KMS-11 (cell line): ENCODE results near the gene NOL12.
A peak's percentile ranks its signal among the peaks of the same experiment; 100 is the strongest.

Experiments used
- H2AFZ ChIP-seq: fragments of 200-600 bp; sonication (generic); 2 replicates; pipeline ENCODE4 v1.6.1; 2016; ENCODE audit warnings: antibody characterized with exemption, mixed run types, low read depth
- H3K27ac ChIP-seq: fragments of 200-600 bp; sonication (generic); 2 replicates; pipeline ENCODE4 v1.6.1; 2016; ENCODE audit warnings: mild to moderate bottlenecking, mixed run types
- H3K27me3 ChIP-seq: fragments of 200-600 bp; sonication (generic); 2 replicates; pipeline ENCODE4 v1.6.1; 2017; ENCODE audit warnings: mild to moderate bottlenecking, low read depth, mixed run types, moderate library complexity; ENCODE audit not compliant: insufficient read depth
- H3K36me3 ChIP-seq: fragments of 200-600 bp; sonication (generic); 2 replicates; pipeline ENCODE4 v1.6.1; 2017; ENCODE audit warnings: mild to moderate bottlenecking, mixed run types; ENCODE audit not compliant: insufficient read depth
- H3K4me1 ChIP-seq: fragments of 200-600 bp; sonication (generic); 2 replicates; pipeline ENCODE4 v1.6.1; 2016; ENCODE audit warnings: mild to moderate bottlenecking, low read depth, mixed run types; ENCODE audit not compliant: poor library complexity, severe bottlenecking
- H3K4me2 ChIP-seq: fragments of 200-600 bp; sonication (generic); 2 replicates; pipeline ENCODE4 v1.7.0; 2016; ENCODE audit warnings: mild to moderate bottlenecking, mixed run types
- H3K4me3 ChIP-seq: fragments of 200-600 bp; sonication (generic); IDR thresholded peaks from 2 replicates; pipeline ENCODE4 v1.6.1; 2017; ENCODE audit warnings: low read depth, low read length, mixed read lengths; ENCODE audit not compliant: insufficient read depth
- H3K79me2 ChIP-seq: fragments of 200-600 bp; sonication (generic); 2 replicates; pipeline ENCODE4 v1.6.1; 2016; ENCODE audit warnings: low read depth, mixed run types; ENCODE audit not compliant: insufficient read depth
- H3K9ac ChIP-seq: fragments of 200-600 bp; sonication (generic); 2 replicates; pipeline ENCODE4 v1.6.1; 2016; ENCODE audit warnings: mild to moderate bottlenecking, mixed run types
- H4K20me1 ChIP-seq: fragments of 200-600 bp; sonication (generic); 2 replicates; pipeline ENCODE4 v1.6.1; 2016; ENCODE audit warnings: mild to moderate bottlenecking, mixed run types; ENCODE audit not compliant: insufficient read depth
- TF ChIP-seq, protein P1 (sequence below): fragments of 200-600 bp; sonication (generic); conservative IDR thresholded peaks from 2 replicates; pipeline ENCODE4 v1.6.1; 2017; ENCODE audit warnings: low read depth, mild to moderate bottlenecking, antibody characterized with exemption, low read length, moderate library complexity, mixed read lengths

The NOL12 gene

GRCh38 chr22:37725551-37726240 is 39.6 kb downstream of the NOL12 start:
- H3K4me2 ChIP-seq = no peak overlapping the region
- H3K4me3 ChIP-seq = no peak overlapping the region

DNA sequence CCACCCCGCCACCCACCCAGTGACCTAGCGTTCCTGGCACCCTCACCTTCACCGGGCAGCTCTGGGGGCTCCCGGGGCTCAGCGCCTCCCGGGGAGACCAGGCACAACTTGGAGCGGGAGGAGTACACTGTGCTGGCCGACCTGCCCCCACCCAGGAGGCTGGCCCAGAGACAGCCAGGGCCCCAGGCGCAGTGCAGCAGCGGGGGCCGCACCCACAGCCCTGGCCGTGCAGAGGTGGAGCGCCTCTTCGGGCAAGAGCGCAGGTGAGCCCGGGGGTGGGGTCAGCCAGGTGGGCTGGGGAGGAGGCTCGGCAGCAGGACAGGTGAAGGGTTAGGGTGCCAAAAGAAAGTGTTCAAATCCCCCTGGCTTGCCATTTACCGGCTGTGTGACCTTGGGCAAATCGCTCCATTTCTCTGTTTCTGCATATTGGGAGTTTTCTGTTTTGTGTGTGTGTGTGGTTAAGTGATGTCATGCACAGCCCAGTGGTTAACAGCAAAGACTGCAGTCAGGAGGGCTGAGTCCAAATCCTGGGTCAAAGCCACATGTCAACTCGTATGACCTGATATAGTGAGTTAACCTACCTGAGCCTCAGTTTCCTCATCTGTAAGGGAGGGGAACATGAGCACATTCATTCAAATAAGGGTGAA is 40.2 kb downstream of the NOL12 start:
- H3K9ac ChIP-seq = no peak overlapping the region
- H3K4me1 ChIP-seq = peaks cover 33% of the 10 kb centered on the region
- no peaks in the 10 kb centered on the region for H4K20me1 ChIP-seq
- no peak overlapping the region for H3K27ac ChIP-seq
- H3K4me2 ChIP-seq = no peak overlapping the region
- TF ChIP-seq, protein P1, sequence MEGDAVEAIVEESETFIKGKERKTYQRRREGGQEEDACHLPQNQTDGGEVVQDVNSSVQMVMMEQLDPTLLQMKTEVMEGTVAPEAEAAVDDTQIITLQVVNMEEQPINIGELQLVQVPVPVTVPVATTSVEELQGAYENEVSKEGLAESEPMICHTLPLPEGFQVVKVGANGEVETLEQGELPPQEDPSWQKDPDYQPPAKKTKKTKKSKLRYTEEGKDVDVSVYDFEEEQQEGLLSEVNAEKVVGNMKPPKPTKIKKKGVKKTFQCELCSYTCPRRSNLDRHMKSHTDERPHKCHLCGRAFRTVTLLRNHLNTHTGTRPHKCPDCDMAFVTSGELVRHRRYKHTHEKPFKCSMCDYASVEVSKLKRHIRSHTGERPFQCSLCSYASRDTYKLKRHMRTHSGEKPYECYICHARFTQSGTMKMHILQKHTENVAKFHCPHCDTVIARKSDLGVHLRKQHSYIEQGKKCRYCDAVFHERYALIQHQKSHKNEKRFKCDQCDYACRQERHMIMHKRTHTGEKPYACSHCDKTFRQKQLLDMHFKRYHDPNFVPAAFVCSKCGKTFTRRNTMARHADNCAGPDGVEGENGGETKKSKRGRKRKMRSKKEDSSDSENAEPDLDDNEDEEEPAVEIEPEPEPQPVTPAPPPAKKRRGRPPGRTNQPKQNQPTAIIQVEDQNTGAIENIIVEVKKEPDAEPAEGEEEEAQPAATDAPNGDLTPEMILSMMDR = peak; percentile 10; the same call in 1 of the 2 replicates
- no peaks in the 10 kb centered on the region for H3K79me2 ChIP-seq
- H3K36me3 ChIP-seq = no peaks in the 10 kb centered on the region
- H2AFZ ChIP-seq = no peak overlapping the region
- H3K4me3 ChIP-seq = no peak overlapping the region
- no peaks in the 10 kb centered on the region for H3K27me3 ChIP-seq

More at GRCh38 chr22:37725551-37726240, 39.6 kb downstream of the NOL12 start:
- Histone ChIP-seq H3K27me3 (no peaks in the 10 kb centered on the region), H3K36me3 (no peaks in the 10 kb centered on the region), H3K79me2 (no peaks in the 10 kb centered on the region), H3K9ac (no peak overlapping the region), H2AFZ (no peak overlapping the region), H3K4me1 (peaks cover 29% of the 10 kb centered on the region), H3K27ac (no peak overlapping the region), H4K20me1 (no peaks in the 10 kb centered on the region)
- TF ChIP-seq, protein P1 = no peak

GRCh38 chr22:37728620-37729019 is 42.5 kb downstream of the NOL12 start:
- Histone ChIP-seq H3K27ac (peak overlapping the region; percentile 40), H3K4me3 (no peak overlapping the region), H4K20me1 (no peaks in the 10 kb centered on the region), H3K4me2 (peak overlapping the region; percentile 19; the same call in 1 of the 2 replicates), H3K36me3 (no peaks in the 10 kb centered on the region), H3K27me3 (no peaks in the 10 kb centered on the region), H2AFZ (peak overlapping the region; percentile 8; the same call in 1 of the 2 replicates), H3K79me2 (no peaks in the 10 kb centered on the region), H3K4me1 (peaks cover 33% of the 10 kb centered on the region), H3K9ac (no peak overlapping the region; the same call in 1 of the 2 replicates)
- TF ChIP-seq, protein P1 = no peak

GRCh38 chr22:37731804-37732471 is 45.8 kb downstream of the NOL12 start:
- H3K27me3 ChIP-seq = no peaks in the 10 kb centered on the region
- no peaks in the 10 kb centered on the region for H4K20me1 ChIP-seq
- H3K27ac ChIP-seq = no peak overlapping the region
- H2AFZ ChIP-seq = no peak overlapping the region
- H3K9ac ChIP-seq = no peak overlapping the region
- no peak overlapping the region for H3K4me3 ChIP-seq
- TF ChIP-seq, protein P1 = no peak
- no peaks in the 10 kb centered on the region for H3K36me3 ChIP-seq
- H3K4me1 ChIP-seq = peaks cover 24% of the 10 kb centered on the region
- no peak overlapping the region for H3K4me2 ChIP-seq
- H3K79me2 ChIP-seq = no peaks in the 10 kb centered on the region
